Measurements from ENCODE around the gene CARMIL1. TPM values are rescaled to one million over a fixed set of nuclear protein-coding genes. Genes with fewer than 3 reads are reported as not detected.
A peak's percentile ranks its signal among the peaks of the same experiment; 100 is the strongest.
"Not testable (repeated sequence)": the region's sequence is repeated elsewhere in the genome, so short reads cannot be mapped to it uniquely, and the experiment has no call there.

The CARMIL1 gene
- total RNA-seq, 2 experiments from 2014 or later: 3.9 to 4.7 TPM

DNA sequence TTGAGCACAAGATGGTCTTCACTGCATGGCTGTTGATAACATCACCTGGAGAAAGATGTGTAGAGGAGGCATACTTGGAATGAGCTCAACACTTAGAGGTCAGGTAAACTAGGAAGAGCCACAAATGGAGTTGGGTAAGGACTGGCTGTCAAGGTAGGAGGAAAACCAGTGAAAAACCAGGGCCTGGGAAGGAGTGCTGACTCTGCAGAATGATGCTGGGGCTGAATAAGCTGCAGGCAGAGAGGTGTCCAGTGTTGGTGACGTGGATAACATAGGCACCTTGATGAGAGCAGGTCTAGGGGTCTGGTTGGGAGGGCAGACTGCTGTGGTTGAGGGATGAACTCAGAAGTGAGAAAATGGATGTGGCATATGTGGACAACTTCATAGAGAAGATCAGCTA is 160.2 kb downstream of the CARMIL1 start:
- Histone ChIP-seq H3K4me1 (ENCODE audit: insufficient read depth, low read length) (peaks cover 5% of the 10 kb centered on the region), H3K27ac (ENCODE audit: low read depth in 1 of 2, low read length in 2 of 2) (no peak overlapping the region), H3K27me3 (ENCODE audit: control insufficient read depth in 1 of 2, insufficient read depth in 2 of 2, low read length in 2 of 2) (no peaks in the 10 kb centered on the region), H3K9me3 (ENCODE audit: control insufficient read depth in 1 of 2, insufficient read depth in 1 of 2, low read length in 2 of 2) (no peaks in the 10 kb centered on the region), H3K36me3 (ENCODE audit: insufficient read depth, low read length) (no peaks in the 10 kb centered on the region), H3K4me3 (ENCODE audit: low read length) (no peak overlapping the region)
- Mint-ChIP-seq H3K36me3 (ENCODE audit: low read depth) (peaks cover under 1% of the 10 kb centered on the region), H3K27me3 (no peaks in the 10 kb centered on the region), H3K27ac (no peak overlapping the region), H3K4me1 (ENCODE audit: low read depth) (peaks cover 20% of the 10 kb centered on the region), H3K4me3 (no peak overlapping the region), H3K9me3 (no peaks in the 10 kb centered on the region)
- ATAC-seq (ENCODE audit: poor library complexity): no peak
- no peak for DNase-seq
- ChIA-PET CTCF (no interaction called here), POLR2A (interaction anchor here (1.3 kb wide), 1 partner anchor 72 kb away, joined by 3 read pairs; no protein-coding TSS in a partner anchor)
- intact Hi-C loops (cut with DNase I, micrococcal nuclease): no loop called here
- TF ChIP-seq CTCF (IDR thresholded peaks at IDR 0.05): no peak

GRCh38 chr6:25441663-25442270 is 162.6 kb downstream of the CARMIL1 start:
- peak; percentile 92 for ATAC-seq (ENCODE audit: poor library complexity)
- Mint-ChIP-seq H3K9me3 (peaks cover 5% of the 10 kb centered on the region), H3K4me3 (no peak overlapping the region), H3K27ac (no peak overlapping the region), H3K27me3 (no peaks in the 10 kb centered on the region), H3K36me3 (ENCODE audit: low read depth) (peaks cover 12% of the 10 kb centered on the region), H3K4me1 (ENCODE audit: low read depth) (peaks cover 27% of the 10 kb centered on the region)
- Histone ChIP-seq H3K27ac (ENCODE audit: low read depth in 1 of 2, low read length in 2 of 2) (peak overlapping the region; percentile 49 to 61), H3K27me3 (ENCODE audit: control insufficient read depth in 1 of 2, insufficient read depth in 2 of 2, low read length in 2 of 2) (no peaks in the 10 kb centered on the region), H3K4me1 (ENCODE audit: insufficient read depth, low read length) (peaks cover 5% of the 10 kb centered on the region), H3K36me3 (ENCODE audit: insufficient read depth, low read length) (no peaks in the 10 kb centered on the region), H3K4me3 (ENCODE audit: low read length) (no peak overlapping the region), H3K9me3 (ENCODE audit: control insufficient read depth in 1 of 2, insufficient read depth in 1 of 2, low read length in 2 of 2) (peaks cover 0 to 6% of the 10 kb centered on the region in 2 experiments)
- peak in 4 of 14 experiments; percentile 13 to 55 (median 32) for DNase-seq
- intact Hi-C loops (cut with DNase I, micrococcal nuclease): loop anchor here in 1 of 2 experiments (5.0 kb wide), 1 partner anchor 74 kb away; no protein-coding TSS in a partner anchor
- ChIA-PET POLR2A (interaction anchor here (0.9 to 2.5 kb wide), 7 partner anchors 9 to 720 kb away, joined by 3 to 18 read pairs (median 5); no protein-coding TSS in a partner anchor), CTCF (interaction anchor here (0.9 to 1.1 kb wide), 2 partner anchors 12 to 170 kb away, joined by 3 to 4 read pairs; no protein-coding TSS in a partner anchor)
- TF ChIP-seq CTCF (IDR thresholded peaks at IDR 0.05): no peak

- intact Hi-C loops (cut with DNase I, micrococcal nuclease): loop anchor here in 1 of 2 experiments (5.0 kb wide), 1 partner anchor 76 kb away; no protein-coding TSS in a partner anchor
- no peak overlapping the region for H3K27ac ChIP-seq (ENCODE audit: low read depth in 1 of 2, low read length in 2 of 2)
- no peaks in the 10 kb centered on the region for H3K27me3 Mint-ChIP-seq
- H3K36me3 ChIP-seq (ENCODE audit: insufficient read depth, low read length): no peaks in the 10 kb centered on the region
- H3K4me1 Mint-ChIP-seq (ENCODE audit: low read depth): peaks cover 38% of the 10 kb centered on the region
- ChIA-PET CTCF (interaction anchor here (1.1 kb wide), 1 partner anchor 9 kb away, joined by 4 read pairs; no protein-coding TSS in a partner anchor), POLR2A (interaction anchor here (0.9 to 2.5 kb wide), 3 partner anchors 14 to 305 kb away, joined by 3 to 18 read pairs (median 5); no protein-coding TSS in a partner anchor)
- peaks cover 5% of the 10 kb centered on the region for H3K4me1 ChIP-seq (ENCODE audit: insufficient read depth, low read length)
- H3K9me3 ChIP-seq (ENCODE audit: control insufficient read depth in 1 of 2, insufficient read depth in 1 of 2, low read length in 2 of 2): peaks cover 0 to 6% of the 10 kb centered on the region in 2 experiments
- H3K9me3 Mint-ChIP-seq: peaks cover 5% of the 10 kb centered on the region
- DNase-seq (no peak), ATAC-seq (ENCODE audit: poor library complexity) (no peak)
- H3K36me3 Mint-ChIP-seq (ENCODE audit: low read depth): peaks cover 19% of the 10 kb centered on the region
- TF ChIP-seq CTCF (IDR thresholded peaks at IDR 0.05): no peak
- no peak overlapping the region for H3K4me3 Mint-ChIP-seq
- no peaks in the 10 kb centered on the region for H3K27me3 ChIP-seq (ENCODE audit: control insufficient read depth in 1 of 2, insufficient read depth in 2 of 2, low read length in 2 of 2)
- H3K4me3 ChIP-seq (ENCODE audit: low read length): no peak overlapping the region
- H3K27ac Mint-ChIP-seq: no peak overlapping the region
These were observed 163.7 kb downstream of the CARMIL1 start for GRCh38 chr6:25442898-25443297.

- H3K27ac Mint-ChIP-seq; H3K4me3 ChIP-seq (ENCODE audit: low read length); H3K4me1 ChIP-seq (ENCODE audit: insufficient read depth, low read length); H3K9me3 Mint-ChIP-seq; ATAC-seq (ENCODE audit: poor library complexity); H3K27ac ChIP-seq (ENCODE audit: low read depth in 1 of 2, low read length in 2 of 2); H3K27me3 ChIP-seq (ENCODE audit: control insufficient read depth in 1 of 2, insufficient read depth in 2 of 2, low read length in 2 of 2); H3K9me3 ChIP-seq (ENCODE audit: control insufficient read depth in 1 of 2, insufficient read depth in 1 of 2, low read length in 2 of 2); CTCF ChIA-PET; DNase-seq; H3K27me3 Mint-ChIP-seq; H3K36me3 ChIP-seq (ENCODE audit: insufficient read depth, low read length); H3K4me3 Mint-ChIP-seq; POLR2A ChIA-PET: not testable (repeated sequence)
- peaks cover 20% of the 10 kb centered on the region for H3K36me3 Mint-ChIP-seq (ENCODE audit: low read depth)
- H3K4me1 Mint-ChIP-seq (ENCODE audit: low read depth): peaks cover 39% of the 10 kb centered on the region
- intact Hi-C loops (cut with DNase I, micrococcal nuclease): loop anchor here in 1 of 2 experiments (5.0 kb wide), 1 partner anchor 77 kb away; no protein-coding TSS in a partner anchor
These were observed 165.3 kb downstream of the CARMIL1 start for GRCh38 chr6:25444521-25444920.

Data from CD4-positive, alpha-beta T cell (primary cell).